HCT116 (cell line): Measurements from ENCODE around the gene SNAP29. TPM values are rescaled to one million over a fixed set of nuclear protein-coding genes. Genes with fewer than 3 reads are reported as not detected.
"Not testable (repeated sequence)": the region's sequence is repeated elsewhere in the genome, so short reads cannot be mapped to it uniquely, and the experiment has no call there.

Experiments used
- ATAC-seq: fragments of 200-7000 bp; cut with Tn5 transposase; 2 replicates; pipeline ENCODE4 v1.9.1; 2020; ENCODE audit warnings: mild to moderate bottlenecking, moderate library complexity
- BruUV-seq: library from RNA; stranded (reverse); fragments of 400-500 nt; replicated peaks from 2 replicates; lab custom pipeline; 2021; lab: Mats Ljungman, UMichigan
- CTCF ChIA-PET: fragments of 300-600 bp; sonication (Branson Sonifier 250); formaldehyde crosslinking; loops from one replicate; lab custom pipeline; 2021; ENCODE audit warnings: antibody characterized with exemption; lab: Charles Lee
- POLR2A ChIA-PET: fragments of 300-600, 350-600 bp; sonication (Branson Sonifier 250); formaldehyde crosslinking; loops from one replicate; lab custom pipeline; 2021; ENCODE audit warnings: antibody characterized with exemption; lab: Charles Lee
- RAD21 ChIA-PET, 2 experiments: fragments of 300-600 bp; sonication (Branson Sonifier 250); formaldehyde crosslinking; loops; one replicate each; lab custom pipeline; 2023; ENCODE audit warnings: low total read pairs in 2 of 2; ENCODE audit not compliant: uncharacterized antibody in 2 of 2, unreplicated experiment in 2 of 2, low non-redundant PET in 1 of 2; lab: Charles Lee
- DNase-seq: peaks from one replicate; pipeline ENCODE4 v3.0.0-alpha.2; 2010; ENCODE audit warnings: low read depth, low spot score
- H2AFZ ChIP-seq: fragments of 200-600 bp; shearing (Covaris generic), sonication (generic); 2 replicates; pipeline ENCODE4 v1.6.1; 2017; ENCODE audit warnings: low read depth, mixed run types, mixed read lengths, antibody characterized with exemption, low read length; ENCODE audit not compliant: poor library complexity, severe bottlenecking
- H3K27ac ChIP-seq: 2 replicates; pipeline ENCODE4 v1.5.1; 2012; ENCODE audit warnings: low read depth, low read length
- H3K27me3 ChIP-seq: fragments of 200-600 bp; sonication (generic); 2 replicates; pipeline ENCODE4 v1.6.1; 2016; ENCODE audit warnings: mixed run types, low read length, mixed read lengths; ENCODE audit not compliant: insufficient read depth
- H3K36me3 ChIP-seq, 2 experiments: fragments of 200-500 bp in 1 of 2; fragments of 200-600 bp in 1 of 2; sonication (Bioruptor generic) in 1 of 2; sonication (generic) in 1 of 2; 2 replicates each; pipeline versions ENCODE4 v1.5.1 to v1.6.1; 2014 to 2016; ENCODE audit warnings: low read length in 2 of 2, inconsistent platforms in 1 of 2, mixed read lengths in 1 of 2, mixed run types in 1 of 2; ENCODE audit not compliant: insufficient read depth in 2 of 2, control insufficient read depth in 1 of 2
- H3K4me1 ChIP-seq, 2 experiments: fragments of 200-600 bp in 1 of 2; sonication (generic) in 1 of 2; 2 replicates each; pipeline versions ENCODE4 v1.5.1 to v1.6.1; 2012 to 2017; ENCODE audit warnings: low read length in 2 of 2, inconsistent platforms in 1 of 2, mild to moderate bottlenecking in 1 of 2, mixed read lengths in 1 of 2, mixed run types in 1 of 2, moderate library complexity in 1 of 2; ENCODE audit not compliant: insufficient read depth in 2 of 2, control insufficient read depth in 1 of 2
- H3K4me2 ChIP-seq: fragments of 200-600 bp; sonication (generic); 2 replicates; pipeline ENCODE4 v1.6.1; 2017; ENCODE audit warnings: mixed run types, low read length, mixed read lengths
- H3K4me3 ChIP-seq, 2 experiments: fragments of 200-600 bp in 1 of 2; sonication (generic) in 1 of 2; replicated peaks in 1 of 2; 2 replicates each; pipeline ENCODE4 v1.5.1; 2011 to 2016; ENCODE audit warnings: low read length in 2 of 2, control low read depth in 1 of 2, low read depth in 1 of 2, mild to moderate bottlenecking in 1 of 2, mixed read lengths in 1 of 2, mixed run types in 1 of 2
- H3K79me2 ChIP-seq: fragments of 200-600 bp; sonication (generic); 2 replicates; pipeline ENCODE4 v1.6.1; 2017; ENCODE audit warnings: mild to moderate bottlenecking, mixed run types, low read length, moderate library complexity, mixed read lengths; ENCODE audit not compliant: insufficient read depth
- H3K9ac ChIP-seq: fragments of 200-600 bp; sonication (generic); 2 replicates; pipeline ENCODE4 v1.6.1; 2016; ENCODE audit warnings: low read length, mixed read lengths
- H3K9me2 ChIP-seq: fragments of 200-600 bp; sonication (generic), shearing (Covaris generic); 2 replicates; pipeline ENCODE4 v1.6.1; 2017; ENCODE audit warnings: mixed run types, mild to moderate bottlenecking, moderate library complexity; ENCODE audit not compliant: insufficient read depth
- H3K9me3 ChIP-seq, 2 experiments: fragments of 200-500 bp in 1 of 2; fragments of 200-600 bp in 1 of 2; sonication (Bioruptor generic) in 1 of 2; sonication (generic) in 1 of 2; 2 replicates each; pipeline ENCODE4 v1.6.1; 2014 to 2017; ENCODE audit warnings: low read length in 2 of 2, mixed read lengths in 2 of 2, inconsistent platforms in 1 of 2, low read depth in 1 of 2, mild to moderate bottlenecking in 1 of 2, mixed run types in 1 of 2, moderate library complexity in 1 of 2; ENCODE audit not compliant: control insufficient read depth in 1 of 2, insufficient read depth in 1 of 2
- H4K20me1 ChIP-seq: fragments of 200-600 bp; sonication (generic), shearing (Covaris generic); 2 replicates; pipeline ENCODE4 v1.6.1; 2017; ENCODE audit warnings: mixed run types, mild to moderate bottlenecking, moderate library complexity; ENCODE audit not compliant: insufficient read depth
- CEBPB ChIP-seq: IDR thresholded peaks from 2 replicates; pipeline ENCODE4 v1.6.1; 2012; ENCODE audit warnings: low read depth
- EGR1 ChIP-seq: IDR thresholded peaks from 2 replicates; pipeline ENCODE4 v1.6.1; 2012; ENCODE audit warnings: low read depth
- EZH2phosphoT487 ChIP-seq: fragments of 200-600 bp; IDR thresholded peaks from 2 replicates; pipeline ENCODE4 v1.6.1; 2018; ENCODE audit warnings: antibody characterized with exemption, borderline replicate concordance
- FOSL1 ChIP-seq: IDR thresholded peaks from 2 replicates; pipeline ENCODE4 v1.6.1; 2012; ENCODE audit warnings: low read depth
- JUND ChIP-seq: IDR thresholded peaks from 2 replicates; pipeline ENCODE4 v1.6.1; 2012
- POLR2A ChIP-seq: IDR thresholded peaks from 2 replicates; pipeline ENCODE4 v1.7.0; 2011; ENCODE audit warnings: borderline replicate concordance; ENCODE audit not compliant: insufficient read depth, insufficient read length; ENCODE audit errors: extremely low read depth
- POLR2AphosphoS5 ChIP-seq: IDR thresholded peaks from 2 replicates; pipeline ENCODE4 v1.6.1; 2011; ENCODE audit warnings: mild to moderate bottlenecking, low read depth, low read length, moderate library complexity
- SP1 ChIP-seq: IDR thresholded peaks from 2 replicates; pipeline ENCODE4 v1.6.1; 2012; ENCODE audit warnings: low read depth
- YY1 ChIP-seq: IDR thresholded peaks from 2 replicates; pipeline ENCODE4 v1.6.1; 2011; ENCODE audit warnings: low read length, low read depth, moderate library complexity, mild to moderate bottlenecking; ENCODE audit not compliant: insufficient replicate concordance; ENCODE audit errors: extremely low read depth
- ZFX ChIP-seq: fragments of 450-650 bp; IDR thresholded peaks from 2 replicates; pipeline ENCODE4 v1.6.1; 2017
- ZNF274 ChIP-seq: fragments of 200-500 bp; sonication (Bioruptor generic); IDR thresholded peaks from 2 replicates; pipeline ENCODE4 v1.6.1; 2014; ENCODE audit warnings: mild to moderate bottlenecking, low read depth, low read length, inconsistent platforms
- intact Hi-C: fragments of 100-400 bp; cut with micrococcal nuclease; formaldehyde crosslinking; loops from 2 replicates; pipeline ENCODE4 v1.10.0; 2022
- total RNA-seq: library from RNA; stranded (reverse); gene quantifications from one replicate; pipeline ENCODE4 v1.2.1, GENCODE V29; 2021; ENCODE audit not compliant: unreplicated experiment
- TF ChIP-seq, protein P1 (sequence below): IDR thresholded peaks from 2 replicates; pipeline ENCODE4 v1.6.1; 2011; ENCODE audit warnings: mild to moderate bottlenecking, low read length, moderate library complexity; ENCODE audit not compliant: insufficient replicate concordance; ENCODE audit errors: extremely low read depth

The SNAP29 gene
- total RNA-seq, 1 experiment from 2014 or later = 27.3 TPM

DNA sequence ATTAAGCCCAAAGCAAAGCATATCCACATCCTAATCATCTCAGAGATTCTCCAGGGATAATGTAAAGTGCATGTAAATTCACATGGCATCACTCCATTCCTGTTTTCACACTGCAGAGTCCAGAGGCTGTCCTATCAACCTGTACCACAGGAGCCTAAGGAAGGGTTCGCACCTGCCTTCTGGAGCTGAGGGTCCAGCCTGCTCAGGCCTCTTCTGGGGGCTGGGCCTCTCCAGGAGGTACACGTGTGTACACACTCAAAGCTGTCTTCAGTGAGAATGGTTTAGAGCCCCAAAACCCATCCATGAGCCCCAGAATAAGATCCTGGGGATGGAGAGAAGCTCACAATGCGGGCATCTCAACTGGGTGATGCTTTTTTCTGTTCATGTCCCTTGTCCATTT is 24.1 kb upstream of the SNAP29 start:
- no peaks in the 10 kb centered on the region for H3K27me3 ChIP-seq
- H3K4me3 ChIP-seq = no peak overlapping the region
- no peak overlapping the region for H2AFZ ChIP-seq
- H3K9ac ChIP-seq = no peak overlapping the region
- H3K4me1 ChIP-seq = no peaks in the 10 kb centered on the region
- no peaks in the 10 kb centered on the region for H4K20me1 ChIP-seq
- TF ChIP-seq FOSL1 = no peak
- no peak for TF ChIP-seq EGR1
- no peak for TF ChIP-seq POLR2A
- TF ChIP-seq SP1 = no peak
- TF ChIP-seq CEBPB = no peak
- no peak for TF ChIP-seq ZFX
- no peak for TF ChIP-seq EZH2phosphoT487
- ChIA-PET POLR2A (no interaction called here), CTCF (interaction anchor here (0.7 kb wide), 1 partner anchor 11 kb away, joined by 3 read pairs; no protein-coding TSS in a partner anchor), RAD21 (no interaction called here)
- H3K27ac ChIP-seq = no peak overlapping the region
- peaks cover 0 to 5% of the 10 kb centered on the region in 2 experiments; a peak in 1 of 4 replicates for H3K36me3 ChIP-seq
- BruUV-seq = no TSS peak
- no peaks in the 10 kb centered on the region for H3K79me2 ChIP-seq
- DNase-seq (no peak), ATAC-seq (no peak)
- H3K9me3 ChIP-seq = no peaks in the 10 kb centered on the region
- H3K9me2 ChIP-seq = no peaks in the 10 kb centered on the region
- intact Hi-C loops = no loop called here
- H3K4me2 ChIP-seq = no peak overlapping the region

DNA sequence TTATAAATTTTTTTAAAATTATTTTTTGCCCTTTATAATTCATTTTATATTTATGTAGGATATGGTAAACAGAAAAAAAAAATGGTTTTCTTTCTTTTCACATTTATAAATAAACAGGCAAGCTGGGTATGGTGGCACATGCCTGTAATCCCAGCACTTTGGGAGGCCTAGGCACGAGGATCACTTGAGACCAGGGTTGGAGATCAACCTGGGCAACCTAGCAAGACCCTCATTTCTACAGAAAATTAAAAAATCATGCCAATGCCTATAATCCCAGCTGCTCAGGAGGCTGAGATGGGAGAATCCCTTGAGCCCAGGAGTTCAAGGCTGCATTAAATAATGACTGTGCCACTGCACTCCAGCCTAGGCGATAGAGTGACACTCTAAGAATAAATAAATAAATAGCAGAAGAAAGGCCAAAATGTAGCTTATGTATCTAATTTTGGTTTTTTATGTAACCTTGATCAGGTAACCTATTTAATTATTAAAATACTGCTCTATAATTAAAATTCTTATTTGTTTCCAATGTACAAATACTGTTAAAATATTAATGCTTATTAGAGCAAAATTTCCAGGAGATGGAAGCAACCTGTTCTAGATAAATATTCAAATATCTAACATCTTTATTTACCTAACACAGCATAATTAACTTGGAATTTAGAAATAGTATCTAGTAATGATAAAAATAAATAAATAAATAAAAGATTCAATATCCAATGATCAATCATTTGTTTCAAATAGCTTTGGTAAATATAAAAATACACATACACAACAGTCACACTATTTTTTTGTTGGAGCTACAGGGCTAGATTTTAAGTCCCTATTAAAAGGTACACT is 21.6 kb upstream of the SNAP29 start:
- Histone ChIP-seq H3K9me2 (no peaks in the 10 kb centered on the region), H2AFZ (no peak overlapping the region), H3K27me3 (no peaks in the 10 kb centered on the region), H3K4me3 (no peak overlapping the region), H3K27ac (no peak overlapping the region), H3K4me2 (no peak overlapping the region), H3K36me3 (no peaks in the 10 kb centered on the region; a peak in 1 of 4 replicates), H3K4me1 (no peaks in the 10 kb centered on the region), H3K79me2 (no peaks in the 10 kb centered on the region; the same call in 1 of the 2 replicates), H3K9me3 (no peaks in the 10 kb centered on the region), H3K9ac (no peak overlapping the region), H4K20me1 (no peaks in the 10 kb centered on the region)
- ChIA-PET RAD21 (no interaction called here), CTCF (no interaction called here), POLR2A (no interaction called here)
- intact Hi-C loops = no loop called here
- ATAC-seq = no peak
- no TSS peak for BruUV-seq
- TF ChIP-seq, protein P1, sequence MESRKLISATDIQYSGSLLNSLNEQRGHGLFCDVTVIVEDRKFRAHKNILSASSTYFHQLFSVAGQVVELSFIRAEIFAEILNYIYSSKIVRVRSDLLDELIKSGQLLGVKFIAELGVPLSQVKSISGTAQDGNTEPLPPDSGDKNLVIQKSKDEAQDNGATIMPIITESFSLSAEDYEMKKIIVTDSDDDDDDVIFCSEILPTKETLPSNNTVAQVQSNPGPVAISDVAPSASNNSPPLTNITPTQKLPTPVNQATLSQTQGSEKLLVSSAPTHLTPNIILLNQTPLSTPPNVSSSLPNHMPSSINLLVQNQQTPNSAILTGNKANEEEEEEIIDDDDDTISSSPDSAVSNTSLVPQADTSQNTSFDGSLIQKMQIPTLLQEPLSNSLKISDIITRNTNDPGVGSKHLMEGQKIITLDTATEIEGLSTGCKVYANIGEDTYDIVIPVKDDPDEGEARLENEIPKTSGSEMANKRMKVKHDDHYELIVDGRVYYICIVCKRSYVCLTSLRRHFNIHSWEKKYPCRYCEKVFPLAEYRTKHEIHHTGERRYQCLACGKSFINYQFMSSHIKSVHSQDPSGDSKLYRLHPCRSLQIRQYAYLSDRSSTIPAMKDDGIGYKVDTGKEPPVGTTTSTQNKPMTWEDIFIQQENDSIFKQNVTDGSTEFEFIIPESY = no peak
- TF ChIP-seq YY1 (no peak), JUND (no peak), ZFX (no peak), ZNF274 (no peak), POLR2AphosphoS5 (no peak)
- DNase-seq = no peak

DNA sequence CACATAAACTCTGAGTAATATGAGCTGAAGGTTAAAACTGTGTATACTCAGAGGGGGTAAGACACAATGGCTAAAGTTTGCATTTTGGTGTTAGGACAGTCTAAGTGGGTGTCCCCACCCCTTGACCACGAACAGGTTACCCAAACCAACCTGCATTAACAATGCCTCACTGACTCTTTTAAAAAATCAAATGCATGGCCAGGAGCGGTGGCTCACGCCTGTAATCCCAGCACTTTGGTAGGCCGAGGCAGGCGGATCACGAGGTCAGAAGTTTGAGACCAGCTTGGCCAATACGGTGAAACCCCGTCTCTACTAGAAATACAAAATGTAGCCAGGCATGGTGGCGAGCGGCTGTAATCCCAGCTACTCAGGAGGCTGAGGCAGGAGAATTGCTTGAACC is 19.5 kb upstream of the SNAP29 start:
- H3K36me3 ChIP-seq, intact Hi-C loops, H3K4me1 ChIP-seq, H2AFZ ChIP-seq, DNase-seq, H4K20me1 ChIP-seq, H3K27me3 ChIP-seq, H3K4me3 ChIP-seq, RAD21 ChIA-PET, H3K9ac ChIP-seq, BruUV-seq, H3K79me2 ChIP-seq, H3K9me3 ChIP-seq, POLR2A ChIA-PET, H3K4me2 ChIP-seq, CTCF ChIA-PET, H3K9me2 ChIP-seq, ATAC-seq, H3K27ac ChIP-seq: not testable (repeated sequence)
